Measurements from ENCODE around the gene FUT7. TPM values are rescaled to one million over a fixed set of nuclear protein-coding genes. Genes with fewer than 3 reads are reported as not detected.

Gene FUT7
- polyA plus RNA-seq, 3 donors, result 6.1 to 13.4 (median 10.5) TPM

DNA sequence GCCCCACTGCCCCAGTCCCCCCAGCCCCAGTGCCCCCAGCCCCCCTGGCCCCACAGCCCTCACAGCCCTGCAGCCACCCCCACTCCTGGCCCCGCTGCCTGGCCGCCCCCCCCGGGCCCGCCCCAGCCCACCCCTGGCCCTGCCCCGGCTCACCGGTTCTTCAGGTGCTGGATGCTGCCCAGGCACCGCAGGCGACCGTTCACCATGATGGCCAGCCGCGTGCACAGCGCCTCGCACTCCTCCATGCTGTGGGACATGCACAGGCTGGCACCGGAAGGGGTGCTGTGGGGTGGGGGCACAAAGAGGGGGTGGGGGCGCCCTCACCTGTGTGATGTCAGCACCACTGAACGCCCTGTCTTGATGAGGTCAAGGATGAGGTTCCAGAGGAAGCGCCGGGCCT, 22.7 kb downstream of the FUT7 start:
- Mint-ChIP-seq H3K9me3 (peaks cover 4 to 16% (median 7%) of the 10 kb centered on the region in 7 donors), H3K27ac (no peak overlapping the region), H3K4me1 (peaks cover 3% of the 10 kb centered on the region), H3K36me3 (peaks cover 4 to 17% of the 10 kb centered on the region in 2 donors), H3K27me3 (ENCODE audit: low read depth in 3 of 3) (peaks cover 5 to 8% (median 6%) of the 10 kb centered on the region in 3 donors), H3K4me3 (no peak overlapping the region)
- no peaks in the 10 kb centered on the region for H3K27me3 ChIP-seq (ENCODE audit: control insufficient read depth in 2 of 2, insufficient read depth in 2 of 2, low read length in 2 of 2)
- intact Hi-C loops (cut with micrococcal nuclease), result no loop called here
- H3K27ac ChIP-seq (ENCODE audit: low read depth in 1 of 2, low read length in 2 of 2), result no peak overlapping the region
- TF ChIP-seq, protein P1, sequence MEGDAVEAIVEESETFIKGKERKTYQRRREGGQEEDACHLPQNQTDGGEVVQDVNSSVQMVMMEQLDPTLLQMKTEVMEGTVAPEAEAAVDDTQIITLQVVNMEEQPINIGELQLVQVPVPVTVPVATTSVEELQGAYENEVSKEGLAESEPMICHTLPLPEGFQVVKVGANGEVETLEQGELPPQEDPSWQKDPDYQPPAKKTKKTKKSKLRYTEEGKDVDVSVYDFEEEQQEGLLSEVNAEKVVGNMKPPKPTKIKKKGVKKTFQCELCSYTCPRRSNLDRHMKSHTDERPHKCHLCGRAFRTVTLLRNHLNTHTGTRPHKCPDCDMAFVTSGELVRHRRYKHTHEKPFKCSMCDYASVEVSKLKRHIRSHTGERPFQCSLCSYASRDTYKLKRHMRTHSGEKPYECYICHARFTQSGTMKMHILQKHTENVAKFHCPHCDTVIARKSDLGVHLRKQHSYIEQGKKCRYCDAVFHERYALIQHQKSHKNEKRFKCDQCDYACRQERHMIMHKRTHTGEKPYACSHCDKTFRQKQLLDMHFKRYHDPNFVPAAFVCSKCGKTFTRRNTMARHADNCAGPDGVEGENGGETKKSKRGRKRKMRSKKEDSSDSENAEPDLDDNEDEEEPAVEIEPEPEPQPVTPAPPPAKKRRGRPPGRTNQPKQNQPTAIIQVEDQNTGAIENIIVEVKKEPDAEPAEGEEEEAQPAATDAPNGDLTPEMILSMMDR (IDR thresholded peaks at IDR 0.05), result no peak
- no peaks in the 10 kb centered on the region for H3K79me2 ChIP-seq (ENCODE audit: insufficient read depth, low read length)
- H3K4me2 ChIP-seq (replicated peaks; ENCODE audit: extremely low read depth, low read length, poor library complexity, severe bottlenecking), result no peak overlapping the region
- no peaks in the 10 kb centered on the region for H3K4me1 ChIP-seq (ENCODE audit: control insufficient read depth in 1 of 2, insufficient read depth in 2 of 2, low read length in 2 of 2)
- H3K36me3 ChIP-seq (replicated peaks in 1 of 2; ENCODE audit: control insufficient read depth in 1 of 2, insufficient read depth in 2 of 2, low read length in 2 of 2), result no peaks in the 10 kb centered on the region
- no peaks in the 10 kb centered on the region for H4K20me1 ChIP-seq (ENCODE audit: insufficient read depth, low read length)
- peaks cover 0 to 10% of the 10 kb centered on the region in 2 donors for H3K9me3 ChIP-seq (replicated peaks in 1 of 2; ENCODE audit: control insufficient read depth in 1 of 2, insufficient read depth in 1 of 2, low read length in 2 of 2)
- no peak for DNase-seq
- H3K4me3 ChIP-seq (replicated peaks in 1 of 3; ENCODE audit: low read depth in 2 of 3, low read length in 3 of 3), result no peak overlapping the region
- 100% methylated on average over 6 of the region's 18 CpGs for WGBS (ENCODE audit: insufficient coverage)
- no peak overlapping the region for H3K9ac ChIP-seq (ENCODE audit: insufficient read depth, low read length, poor library complexity, severe bottlenecking)
- no peak overlapping the region for H2AFZ ChIP-seq (ENCODE audit: insufficient read depth, low read depth, low read length, poor library complexity, severe bottlenecking)

DNA sequence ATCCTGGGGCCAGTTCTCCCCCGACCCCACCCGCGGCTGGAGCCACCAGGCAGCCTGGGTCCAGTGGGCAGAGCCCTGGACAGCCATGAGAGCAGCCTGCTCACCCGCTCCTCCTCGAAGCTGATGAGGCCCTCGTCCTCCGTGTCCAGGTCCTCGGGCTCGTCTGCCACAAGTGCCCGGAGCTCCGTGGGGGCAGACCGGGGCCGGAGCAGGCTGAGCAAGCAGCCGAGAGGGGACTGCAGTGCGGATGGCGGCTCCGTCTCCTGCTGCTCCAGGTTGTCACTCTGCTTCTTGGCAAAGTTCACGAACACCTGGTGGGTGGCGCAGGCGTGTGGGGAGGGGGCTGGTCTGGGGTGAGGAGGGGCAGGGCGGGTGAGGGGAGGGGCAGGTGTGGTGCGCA, 23.6 kb downstream of the FUT7 start:
- peaks cover 4 to 16% (median 7%) of the 10 kb centered on the region in 7 donors for H3K9me3 Mint-ChIP-seq
- Histone ChIP-seq H3K79me2 (ENCODE audit: insufficient read depth, low read length) (no peaks in the 10 kb centered on the region), H3K9ac (ENCODE audit: insufficient read depth, low read length, poor library complexity, severe bottlenecking) (no peak overlapping the region), H4K20me1 (ENCODE audit: insufficient read depth, low read length) (no peaks in the 10 kb centered on the region), H3K4me3 (replicated peaks in 1 of 3; ENCODE audit: low read depth in 2 of 3, low read length in 3 of 3) (no peak overlapping the region), H3K4me2 (replicated peaks; ENCODE audit: extremely low read depth, low read length, poor library complexity, severe bottlenecking) (no peak overlapping the region), H3K27ac (ENCODE audit: low read depth in 1 of 2, low read length in 2 of 2) (no peak overlapping the region), H2AFZ (ENCODE audit: insufficient read depth, low read depth, low read length, poor library complexity, severe bottlenecking) (no peak overlapping the region), H3K4me1 (ENCODE audit: control insufficient read depth in 1 of 2, insufficient read depth in 2 of 2, low read length in 2 of 2) (no peaks in the 10 kb centered on the region), H3K9me3 (replicated peaks in 1 of 2; ENCODE audit: control insufficient read depth in 1 of 2, insufficient read depth in 1 of 2, low read length in 2 of 2) (peaks cover 0 to 10% of the 10 kb centered on the region in 2 donors), H3K27me3 (ENCODE audit: control insufficient read depth in 2 of 2, insufficient read depth in 2 of 2, low read length in 2 of 2) (no peaks in the 10 kb centered on the region), H3K36me3 (replicated peaks in 1 of 2; ENCODE audit: control insufficient read depth in 1 of 2, insufficient read depth in 2 of 2, low read length in 2 of 2) (no peaks in the 10 kb centered on the region)
- no peak overlapping the region for H3K27ac Mint-ChIP-seq
- intact Hi-C loops (cut with micrococcal nuclease), result no loop called here
- 86% methylated on average over 21 of the region's 22 CpGs for WGBS (ENCODE audit: insufficient coverage)
- H3K4me3 Mint-ChIP-seq, result no peak overlapping the region
- H3K36me3 Mint-ChIP-seq, result peaks cover 4 to 15% of the 10 kb centered on the region in 2 donors
- DNase-seq, result no peak
- H3K27me3 Mint-ChIP-seq (ENCODE audit: low read depth in 3 of 3), result peaks cover 5 to 8% (median 6%) of the 10 kb centered on the region in 3 donors
- TF ChIP-seq, protein P1 (IDR thresholded peaks at IDR 0.05), result no peak
- peaks cover 3% of the 10 kb centered on the region for H3K4me1 Mint-ChIP-seq

All from CD14-positive monocyte (primary cell).